ENCODE measurements around the gene PSME3IP1.

- no peak for TF ChIP-seq CTCF (IDR thresholded peaks at IDR 0.05)
- TF ChIP-seq POLR2A (IDR thresholded peaks at IDR 0.05), result no peak
Measured at GRCh38 chr16:57188711-57189002, 2.8 kb upstream of the PSME3IP1 start.
